ENCODE results near the gene SLC44A3. TPM values are rescaled to one million over a fixed set of nuclear protein-coding genes. Genes with fewer than 3 reads are reported as not detected.
A peak's percentile ranks its signal among the peaks of the same experiment; 100 is the strongest.

SLC44A3 gene
- total and polyA plus RNA-seq, 2 of the 4 experiments (the other 2 are of a cell fraction), result 0.31 to 0.54 TPM

DNA sequence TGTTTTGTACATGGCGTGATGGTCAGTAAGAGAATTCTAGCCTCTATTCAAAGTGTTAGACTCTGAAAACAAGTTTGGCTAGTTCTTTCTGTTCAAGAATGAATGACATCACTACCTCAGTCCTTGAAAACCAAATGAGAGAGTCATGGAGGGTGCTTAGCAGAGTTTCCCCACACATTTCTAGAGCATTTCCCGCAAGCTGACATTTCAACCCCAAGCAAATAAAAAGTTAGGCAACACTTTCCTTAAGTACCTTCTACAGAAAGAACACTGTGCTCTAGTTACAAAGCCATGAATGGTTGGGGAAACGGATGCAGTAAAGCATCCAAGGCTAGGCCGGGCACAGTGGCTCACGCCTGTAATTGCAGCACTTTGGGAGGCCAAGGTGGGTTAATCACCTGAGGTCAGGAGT, 47.9 kb upstream of the SLC44A3 start:
- Histone ChIP-seq H4K5ac (ENCODE audit: low read depth, low read length) (no peak overlapping the region), H3K56ac (ENCODE audit: extremely low read depth, insufficient read depth, low read length) (no peak overlapping the region), H2BK20ac (ENCODE audit: low read depth, low read length) (no peak overlapping the region), H2BK120ac (ENCODE audit: low read depth, low read length) (no peak overlapping the region), H3K4ac (ENCODE audit: low read depth, low read length) (no peak overlapping the region), H2AK9ac (replicated peaks; ENCODE audit: low read depth, low read length, poor library complexity) (no peak overlapping the region), H2BK5ac (ENCODE audit: low read depth, low read length, poor library complexity, severe bottlenecking) (no peak overlapping the region), H2BK15ac (ENCODE audit: low read depth, low read length) (no peak overlapping the region), H3K23ac (ENCODE audit: low read depth, low read length) (no peak overlapping the region), H3K14ac (replicated peaks; ENCODE audit: low read depth, low read length) (no peak overlapping the region), H3K9ac (ENCODE audit: low read depth, low read length) (no peak overlapping the region), H2AK5ac (ENCODE audit: low read depth, low read length) (no peak overlapping the region), H3K18ac (ENCODE audit: low read depth, low read length) (no peak overlapping the region), H3K27ac (ENCODE audit: insufficient read depth, low read length) (no peak overlapping the region), H2AFZ (replicated peaks; ENCODE audit: low read length, poor library complexity) (no peak overlapping the region), H3K27me3 (ENCODE audit: control insufficient read depth, insufficient read depth, low read length) (no peaks in the 10 kb centered on the region), H3K36me3 (ENCODE audit: control insufficient read depth, insufficient read depth, low read length) (no peaks in the 10 kb centered on the region), H3K4me1 (ENCODE audit: control insufficient read depth, insufficient read depth, low read length) (peaks cover 7% of the 10 kb centered on the region; the same call in 1 of the 2 replicates), H3K4me2 (ENCODE audit: low read depth, low read length) (no peak overlapping the region), H3K79me1 (ENCODE audit: low read depth in 1 of 2, low read length in 2 of 2) (no peaks in the 10 kb centered on the region), H4K20me1 (ENCODE audit: insufficient read depth, low read length) (no peaks in the 10 kb centered on the region), H3K4me3 (ENCODE audit: insufficient read depth, low read depth, low read length) (no peak overlapping the region), H4K91ac (ENCODE audit: insufficient read depth, low read depth, low read length) (no peak overlapping the region; the same call in 1 of the 2 replicates), H3K9me3 (ENCODE audit: control insufficient read depth, insufficient read depth, low read length) (peaks cover 8% of the 10 kb centered on the region), H3K9me1 (ENCODE audit: insufficient read depth, low read length) (0 out of 2 replicates have a peak, but pooled peaks cover 4% of the 10 kb centered on the region), H4K8ac (ENCODE audit: low read depth in 2 of 2, low read length in 2 of 2) (no peak overlapping the region)
- peak; percentile 52 for DNase-seq
- ChIA-PET POLR2A (ENCODE audit: unreplicated experiment) (no interaction called here), CTCF (no interaction called here)
- dilution Hi-C loops (cut with HindIII; ENCODE audit: low sequenced_read_pairs, unreplicated experiment), result no loop called here
- in situ Hi-C loops (cut with MboI; ENCODE audit: low sequenced_read_pairs), result no loop called here
- ATAC-seq (ENCODE audit: low read depth), result no peak
- no TSS peak for BruUV-seq (replicated peaks)
- TF ChIP-seq CEBPB (IDR thresholded peaks at IDR 0.05; ENCODE audit: low read depth, low read length), result no peak
- TF ChIP-seq BHLHE40 (IDR thresholded peaks at IDR 0.05; ENCODE audit: low read depth, low read length), result no peak
- TF ChIP-seq RCOR1 (IDR thresholded peaks at IDR 0.05; ENCODE audit: insufficient replicate concordance, low read length), result no peak
- no peak for TF ChIP-seq MXI1 (IDR thresholded peaks at IDR 0.05; ENCODE audit: borderline replicate concordance, low read depth, low read length)
- WGBS, 2 experiments (ENCODE audit: extremely low coverage in 2 of 2, insufficient read length in 1 of 2), result no CpG with 5 or more reads among the region's 5 CpGs
- intact Hi-C loops (cut with micrococcal nuclease), result no loop called here

Data from IMR-90 (cell line).